GM19467 (cell line): ENCODE measurements around the gene CCSER1.
"Not testable (repeated sequence)": the region's sequence is repeated elsewhere in the genome, so short reads cannot be mapped to it uniquely, and the experiment has no call there.

Source experiments
- ATAC-seq: cut with Tn5 transposase; IDR thresholded peaks from one replicate; pipeline ENCODE4 v1.9.1; 2021; ENCODE audit warnings: mild to moderate bottlenecking, moderate library complexity; ENCODE audit not compliant: unreplicated experiment

The CCSER1 gene

DNA sequence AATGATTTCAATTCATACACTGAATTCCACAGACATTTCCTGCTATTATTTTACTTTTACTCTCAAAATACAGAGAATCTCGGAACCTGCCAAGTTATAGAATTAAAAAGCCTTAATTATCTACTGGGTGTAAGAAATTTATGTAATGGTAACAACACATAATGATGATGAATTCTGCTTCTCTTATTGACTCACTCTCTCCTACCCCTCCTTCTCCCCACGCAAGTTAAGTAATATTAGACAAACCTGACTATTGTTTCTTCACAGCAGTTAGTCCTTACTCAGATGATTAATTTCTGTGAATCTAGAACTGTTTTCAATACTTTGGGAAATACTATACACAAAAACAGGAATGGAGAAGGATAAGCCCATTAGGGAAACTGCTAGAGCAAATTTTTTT lies 762.0 kb downstream of the CCSER1 start:
- ATAC-seq, result no peak

DNA sequence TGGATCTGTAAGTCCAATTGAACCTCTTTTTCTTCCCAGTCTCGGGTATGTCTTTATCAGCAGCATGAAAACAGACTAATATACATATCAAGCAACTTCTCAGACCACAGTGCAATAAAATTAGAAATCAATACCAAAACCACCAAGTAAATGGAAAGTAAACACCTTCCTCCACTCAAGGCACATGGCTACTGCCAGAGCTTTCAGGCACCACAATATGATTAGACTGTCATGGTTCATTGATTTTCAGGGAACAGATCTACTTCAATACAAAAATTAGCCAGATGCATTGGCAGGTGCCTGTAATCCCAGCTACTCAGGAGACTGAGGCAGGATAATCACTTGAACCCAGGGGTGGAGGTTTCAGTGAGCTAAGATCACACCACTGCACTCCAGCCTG lies 776.2 kb downstream of the CCSER1 start:
- not testable (repeated sequence) for ATAC-seq

DNA sequence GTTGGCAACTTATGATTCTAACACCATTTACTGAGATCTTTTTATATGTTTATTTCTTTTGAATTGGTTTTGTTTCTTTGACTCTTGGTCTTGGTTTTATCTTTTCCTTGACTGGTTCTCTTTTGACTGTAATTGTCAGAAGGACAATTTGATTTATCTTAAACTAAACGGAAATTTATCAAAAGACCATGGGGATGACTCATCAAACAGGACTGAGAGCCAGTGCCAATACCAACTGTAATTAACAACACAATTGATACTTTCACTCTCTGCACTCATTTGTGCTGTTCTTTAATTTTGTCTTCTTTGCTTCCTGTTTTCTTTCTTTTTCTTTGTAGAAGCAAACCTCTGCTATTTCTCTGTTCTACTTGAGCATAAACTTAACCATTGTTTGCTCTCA lies 776.8 kb downstream of the CCSER1 start:
- ATAC-seq, result no peak

DNA sequence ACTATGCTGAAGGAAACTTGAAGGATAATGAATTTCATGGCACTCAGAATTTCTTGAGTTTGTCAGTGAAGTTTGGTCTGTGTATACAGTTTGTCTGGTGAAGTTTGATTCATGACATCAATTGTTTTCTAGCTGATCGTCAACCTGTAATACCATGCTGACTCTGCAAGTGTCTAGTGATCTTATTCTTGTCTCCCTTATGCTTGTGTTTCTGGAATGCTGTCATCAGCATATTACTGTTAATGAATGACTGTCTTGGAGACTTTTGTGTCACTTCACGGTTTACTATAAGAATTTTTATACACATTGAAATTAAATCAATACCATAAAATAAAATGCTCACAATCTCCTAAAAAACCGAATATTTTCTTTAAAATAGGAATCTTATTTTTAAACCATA lies 779.0 kb downstream of the CCSER1 start:
- no peak for ATAC-seq

DNA sequence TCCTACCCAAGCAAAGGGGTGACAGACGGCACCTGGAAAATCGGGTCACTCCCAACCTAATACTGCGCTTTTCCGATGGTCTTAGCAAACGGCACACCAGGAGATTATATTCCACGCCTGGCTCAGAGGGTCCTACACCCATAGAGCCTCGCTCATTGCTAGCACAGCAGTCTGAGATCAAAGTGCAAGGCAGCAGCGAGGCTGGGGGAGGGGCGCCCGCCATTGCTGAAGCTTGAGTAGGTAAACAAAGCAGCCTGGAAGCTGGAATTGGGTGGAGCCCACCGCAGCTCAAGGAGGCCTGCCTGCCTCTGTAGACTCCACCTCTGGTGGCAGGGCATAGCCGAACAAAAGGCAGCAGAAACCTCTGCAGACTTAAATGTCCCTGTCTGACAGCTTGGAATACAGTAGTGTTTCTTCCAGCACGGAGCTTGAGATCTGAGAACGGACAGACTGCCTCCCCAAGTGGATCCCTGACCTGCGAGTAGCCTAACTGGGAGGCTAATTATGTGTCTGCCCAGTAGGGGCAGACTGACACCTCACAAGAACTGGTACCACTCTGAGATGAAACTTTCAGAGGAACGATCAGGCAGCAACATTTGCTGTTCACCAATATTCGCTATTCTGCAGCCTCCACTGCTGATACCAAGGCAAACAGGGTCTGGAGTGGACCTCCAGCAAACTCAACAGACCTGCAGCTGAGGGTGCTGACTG lies 784.7 kb downstream of the CCSER1 start:
- ATAC-seq, result not testable (repeated sequence)

DNA sequence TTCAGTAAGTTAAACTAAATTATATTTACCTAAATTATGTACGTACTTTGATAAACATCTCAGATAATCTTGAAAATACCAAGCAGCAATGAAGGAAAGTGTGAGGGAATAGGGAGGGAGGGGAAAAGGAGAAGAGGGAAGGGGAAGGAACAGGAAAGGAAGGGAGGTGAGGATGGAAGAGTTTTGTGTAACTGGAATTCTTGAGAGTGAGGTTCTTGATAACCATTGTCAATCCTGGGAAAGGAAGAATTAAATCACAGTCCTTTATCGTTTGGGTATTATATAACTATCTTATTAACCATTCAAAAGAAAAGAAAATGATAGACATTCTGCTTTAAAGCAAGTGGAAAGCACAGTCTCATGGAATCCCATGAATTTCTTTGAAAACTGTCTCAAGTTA lies 795.0 kb downstream of the CCSER1 start:
- no peak for ATAC-seq

DNA sequence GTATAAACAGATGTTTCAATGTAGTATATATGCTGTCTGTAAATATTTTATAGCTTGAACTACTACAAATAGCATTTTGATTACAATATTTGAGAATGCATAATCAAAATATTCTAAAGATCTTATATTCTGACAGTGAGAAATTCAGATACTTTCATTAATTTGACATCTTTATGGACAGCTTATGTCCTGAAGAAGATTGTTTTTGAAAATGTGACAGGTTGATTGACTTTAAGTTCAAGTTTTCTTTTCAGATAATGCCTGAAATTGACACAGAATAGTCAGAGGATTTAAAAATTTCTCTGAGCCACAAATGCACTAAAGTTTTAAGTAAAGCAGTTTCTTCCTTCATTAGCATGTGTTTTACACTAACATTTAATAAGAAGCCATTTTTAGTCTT lies 799.8 kb downstream of the CCSER1 start:
- ATAC-seq, result no peak

DNA sequence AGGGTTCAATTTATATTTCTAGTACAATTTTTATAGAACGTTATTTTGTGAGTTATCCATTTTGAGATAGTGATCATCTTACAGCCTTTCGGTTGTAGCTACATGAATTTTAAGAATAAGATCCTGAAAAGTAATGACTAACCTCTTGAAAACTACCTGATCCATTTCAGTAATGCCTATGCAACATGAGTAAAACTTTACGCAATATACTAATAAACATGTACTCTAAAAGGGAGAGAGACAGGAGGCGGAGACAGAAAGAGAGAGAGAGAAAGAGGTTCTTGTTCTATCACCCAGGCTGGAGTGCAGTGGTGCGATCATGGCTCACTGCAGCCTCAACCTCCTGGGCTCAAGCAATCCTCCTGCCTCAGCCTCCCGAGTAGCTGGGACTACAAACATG lies 816.1 kb downstream of the CCSER1 start:
- ATAC-seq, result no peak

DNA sequence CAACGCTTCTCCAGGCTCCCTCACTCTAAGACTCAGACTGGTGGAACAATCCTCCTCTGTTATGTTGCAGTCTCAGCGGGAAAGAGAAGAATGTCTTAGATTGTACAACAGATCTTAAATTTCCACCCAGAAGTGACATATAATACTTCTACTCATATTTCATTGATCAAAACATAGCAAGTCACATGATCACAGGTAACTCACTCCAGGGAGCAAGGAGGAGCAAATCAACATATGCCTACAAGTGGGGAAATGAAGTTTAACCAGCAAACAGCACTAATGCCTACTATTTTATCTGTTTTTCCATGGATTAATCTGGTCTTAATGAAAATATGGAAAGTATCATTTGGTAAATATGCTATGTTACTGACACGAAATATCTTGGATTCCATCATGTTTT lies 819.8 kb downstream of the CCSER1 start:
- no peak for ATAC-seq

DNA sequence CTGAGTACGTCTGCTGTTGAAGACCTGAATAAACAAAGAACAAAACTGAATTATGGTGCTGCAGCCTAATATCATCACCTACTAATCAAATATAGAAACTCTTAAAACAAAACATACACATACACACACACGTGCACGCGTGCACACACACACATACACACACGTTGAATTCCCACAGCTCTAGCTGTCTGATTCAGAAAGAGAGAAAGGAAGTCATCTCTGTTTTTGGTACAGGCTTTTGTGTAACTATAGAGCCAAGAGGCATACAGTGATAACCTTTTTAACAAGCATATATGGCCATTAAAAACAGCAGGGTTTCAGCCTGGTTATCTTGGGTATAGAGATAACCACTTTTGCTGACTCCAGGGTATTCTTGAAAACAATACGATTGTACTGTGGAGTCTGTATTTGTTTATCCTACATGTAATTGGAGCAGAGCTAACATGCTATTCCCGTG lies 823.2 kb downstream of the CCSER1 start:
- ATAC-seq, result no peak

DNA sequence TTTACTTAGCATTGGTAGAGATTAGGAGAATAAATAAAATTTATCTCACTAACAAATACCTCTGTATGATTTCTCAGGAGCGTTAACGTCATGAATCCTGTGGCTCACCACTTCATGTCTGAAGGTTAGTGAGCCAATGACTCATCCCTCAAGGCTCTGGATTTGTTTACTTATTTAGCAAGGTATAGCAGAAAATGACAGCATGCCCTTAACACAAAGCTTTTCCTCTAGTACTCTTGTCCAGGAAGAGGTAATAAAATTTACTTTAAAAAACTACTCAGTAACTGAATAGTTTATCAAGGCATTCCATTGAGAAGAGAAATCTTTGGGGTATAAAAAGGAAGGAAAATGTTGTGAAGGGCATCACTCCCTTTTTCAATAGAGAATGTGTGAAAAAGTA lies 823.8 kb downstream of the CCSER1 start:
- no peak for ATAC-seq

DNA sequence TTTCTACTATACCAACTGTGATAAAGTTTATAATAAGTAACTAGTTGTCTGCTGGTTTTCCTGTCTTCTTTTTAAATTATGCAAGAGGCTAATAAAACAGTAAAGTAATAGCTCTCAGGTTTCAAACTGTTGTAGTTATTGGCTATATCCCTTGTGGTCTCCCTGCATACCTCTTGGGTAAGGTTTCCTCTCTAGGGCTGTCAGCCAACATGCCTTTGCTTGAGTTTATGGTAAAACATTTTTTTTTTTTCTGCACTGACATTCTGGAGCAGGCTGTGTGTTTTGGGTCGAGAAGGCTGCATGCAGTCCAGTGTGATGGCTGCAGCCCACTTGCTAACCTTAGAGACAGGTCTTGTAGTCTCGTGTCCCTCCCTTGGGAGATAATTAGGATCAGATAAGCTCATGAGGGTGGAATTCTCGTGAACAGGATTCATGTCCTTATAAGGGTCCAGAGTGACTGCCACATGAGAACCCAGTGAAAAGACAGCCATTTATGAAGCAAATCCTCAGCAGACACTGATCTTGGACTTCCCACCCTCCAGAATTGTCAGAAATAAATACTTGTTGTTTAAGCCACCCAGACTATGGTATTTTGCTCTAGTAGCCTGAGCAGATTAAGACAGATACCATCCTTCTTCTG lies 831.2 kb downstream of the CCSER1 start:
- no peak for ATAC-seq

DNA sequence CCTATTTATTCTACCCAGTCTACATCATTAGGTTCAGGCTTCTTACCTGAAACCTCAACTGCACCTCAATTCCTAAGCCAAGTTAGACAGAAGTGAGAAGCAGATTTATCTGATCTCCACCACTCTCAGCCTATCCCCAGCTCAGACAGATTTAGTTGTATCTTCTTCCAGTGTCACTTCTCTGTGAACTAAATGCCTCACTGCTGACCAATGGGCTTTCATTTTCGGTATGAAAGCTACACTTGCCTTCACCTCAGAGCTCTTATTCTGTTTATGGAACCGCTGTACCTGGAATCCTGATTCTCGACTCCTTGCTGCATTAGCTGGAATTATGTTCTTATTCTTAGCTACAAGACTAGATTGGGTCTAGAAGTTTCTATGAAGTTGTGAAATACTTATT lies 833.2 kb downstream of the CCSER1 start:
- no peak for ATAC-seq

DNA sequence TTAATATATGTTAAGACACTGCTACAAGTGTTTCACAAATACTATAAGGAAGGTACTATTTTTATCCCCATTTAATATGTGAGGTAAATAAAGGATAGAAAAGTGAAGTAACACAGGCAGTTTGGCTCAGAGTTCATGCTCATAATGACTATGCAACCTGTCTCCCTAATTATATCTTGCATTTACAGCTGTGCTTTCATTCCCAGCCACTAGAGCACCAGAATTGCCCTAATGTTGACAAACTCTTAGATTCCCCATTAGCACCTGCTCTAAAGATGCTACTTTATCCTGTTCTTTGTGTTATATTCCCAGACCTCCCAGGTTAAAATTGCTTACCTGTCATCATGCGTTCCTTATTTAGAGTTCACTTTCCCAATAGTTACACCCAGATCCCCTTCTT lies 833.6 kb downstream of the CCSER1 start:
- no peak for ATAC-seq

DNA sequence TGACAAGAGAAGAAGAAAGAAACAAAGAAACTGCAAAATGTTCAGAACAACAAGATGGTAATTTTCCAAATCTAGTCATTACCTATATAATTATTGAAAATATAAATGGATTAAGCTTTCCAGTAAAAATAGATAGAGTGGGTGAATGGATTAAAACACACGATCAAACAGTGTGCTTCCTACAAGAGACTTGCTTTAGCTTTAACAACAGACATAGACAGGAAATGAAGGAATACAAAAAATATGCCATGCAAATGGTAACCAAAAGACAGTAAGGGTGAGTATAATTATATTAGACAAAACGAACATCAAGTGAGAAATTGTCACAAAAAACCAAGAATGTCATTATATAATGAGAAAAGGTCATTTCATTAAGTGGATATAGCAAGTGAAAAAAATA lies 842.8 kb downstream of the CCSER1 start:
- ATAC-seq, result no peak

DNA sequence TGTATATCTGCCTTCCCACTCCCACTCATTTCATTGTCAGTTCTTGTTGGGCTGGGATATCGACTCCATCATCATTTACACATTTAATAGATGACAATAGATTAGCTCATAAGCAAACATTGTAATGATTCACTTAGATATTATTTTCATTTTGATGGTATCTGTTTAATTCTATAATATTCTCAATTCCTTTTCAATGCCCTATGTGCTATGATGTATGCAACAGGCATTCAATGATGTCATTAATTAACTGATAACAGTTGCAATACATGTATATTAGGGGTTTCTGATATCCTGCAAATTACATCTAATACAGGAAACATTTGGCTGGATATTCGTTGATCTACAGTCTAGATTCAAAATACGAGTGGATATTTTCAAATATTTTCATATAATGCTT lies 850.5 kb downstream of the CCSER1 start:
- no peak for ATAC-seq

DNA sequence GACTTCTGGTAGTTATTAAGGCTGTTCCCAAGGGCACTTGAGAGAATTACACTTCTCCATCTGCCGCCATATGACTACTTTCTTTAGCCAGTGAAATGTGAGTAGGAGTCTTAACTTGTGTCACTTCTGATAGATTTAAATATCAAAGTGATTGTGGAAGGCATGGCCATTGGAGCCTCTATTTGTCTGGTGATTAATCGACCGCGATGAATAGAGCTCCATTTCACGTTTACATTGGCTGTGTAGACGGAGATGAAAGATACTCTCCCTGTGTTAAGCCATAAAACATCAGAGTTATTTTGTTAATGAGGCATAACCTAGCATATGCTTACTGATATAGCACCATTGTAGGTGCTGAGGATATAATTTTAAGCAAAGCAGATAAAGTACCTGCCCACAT lies 852.4 kb downstream of the CCSER1 start:
- ATAC-seq, result no peak

DNA sequence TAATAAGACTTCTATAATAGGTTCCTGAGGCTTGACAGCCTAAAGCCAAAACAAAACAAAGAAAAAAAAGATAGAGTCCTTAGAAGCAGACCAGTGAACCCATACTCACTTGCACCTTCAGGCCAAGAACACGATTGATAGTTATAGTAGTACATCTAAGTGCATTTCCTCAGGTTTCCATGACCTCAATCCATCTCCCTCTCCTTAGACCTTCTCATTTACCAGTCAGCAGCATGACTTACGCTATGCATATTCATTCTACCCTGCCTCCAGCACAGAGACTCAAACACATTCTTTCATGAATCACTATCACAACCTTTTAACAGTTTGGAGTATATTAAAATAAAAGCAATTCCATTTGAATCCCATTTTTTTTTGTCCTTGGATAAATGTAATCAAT lies 855.6 kb downstream of the CCSER1 start:
- no peak for ATAC-seq

DNA sequence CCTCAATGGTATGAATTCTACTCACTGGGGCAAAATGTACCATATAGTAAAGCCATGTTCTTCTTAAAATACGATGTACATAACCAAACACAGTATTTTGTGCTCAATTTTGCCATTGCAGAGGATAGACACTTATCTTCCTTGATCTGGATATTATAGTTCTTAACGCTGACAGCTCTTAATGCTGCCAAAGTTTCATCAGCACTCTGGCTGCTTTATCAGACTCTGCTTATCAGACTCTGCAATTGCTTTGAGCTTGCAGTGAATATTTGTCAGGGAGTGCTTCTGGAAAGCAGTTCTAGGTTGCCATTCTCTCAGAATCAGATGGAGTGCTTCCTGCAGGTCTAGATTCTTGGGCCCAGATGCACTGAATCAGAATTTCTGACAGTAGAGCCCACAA lies 863.1 kb downstream of the CCSER1 start:
- ATAC-seq, result no peak

DNA sequence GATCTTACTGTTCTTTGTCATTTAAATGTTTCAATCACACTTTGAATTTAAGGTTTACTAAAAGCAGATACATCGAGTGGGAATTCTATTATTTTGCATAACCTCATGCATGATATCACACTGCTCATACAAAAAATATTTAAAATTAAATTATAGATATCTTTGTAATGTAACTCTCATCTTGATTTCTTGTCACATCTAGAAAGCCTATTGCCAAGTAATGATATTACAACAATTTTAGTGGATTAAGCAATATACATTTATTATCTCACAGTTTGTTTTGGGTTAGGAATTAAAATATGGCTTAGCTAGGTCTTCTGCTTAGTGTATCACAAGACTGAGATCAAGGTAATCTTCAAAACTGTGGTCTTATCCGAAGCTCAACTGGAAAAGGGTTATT lies 865.0 kb downstream of the CCSER1 start:
- ATAC-seq, result no peak

DNA sequence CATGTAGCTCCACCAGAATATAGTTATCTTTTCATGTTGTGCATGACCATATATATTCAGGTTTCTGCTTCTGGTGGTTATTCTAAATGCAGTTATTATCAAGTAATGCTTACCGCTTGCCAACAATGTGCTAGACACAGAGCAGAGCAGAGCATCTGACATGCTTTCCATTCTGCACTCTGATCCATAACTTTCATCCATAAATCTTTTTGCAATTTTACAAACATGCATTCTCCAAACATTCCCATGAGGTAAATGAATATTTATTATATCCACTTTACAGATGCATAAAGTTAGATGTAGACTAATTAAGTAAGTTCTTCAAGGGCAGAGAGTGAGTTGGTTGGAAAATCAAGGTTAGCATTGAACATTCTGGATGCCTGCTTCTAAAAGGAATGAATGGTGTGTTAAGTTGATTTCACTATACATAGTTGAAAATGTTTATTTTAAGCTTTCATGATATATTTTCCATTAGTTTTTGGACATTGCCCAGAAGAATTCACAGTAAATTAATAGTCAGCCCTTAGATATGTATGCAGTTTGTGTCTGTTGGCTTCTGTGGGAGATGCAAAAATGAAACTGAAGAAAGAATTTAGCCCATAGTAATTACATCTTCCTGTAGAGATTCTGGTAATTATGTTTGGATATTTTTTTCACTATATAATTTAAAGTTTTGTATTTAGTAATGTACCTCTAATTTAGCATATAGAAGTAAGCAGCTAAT lies 867.8 kb downstream of the CCSER1 start:
- ATAC-seq, result no peak

DNA sequence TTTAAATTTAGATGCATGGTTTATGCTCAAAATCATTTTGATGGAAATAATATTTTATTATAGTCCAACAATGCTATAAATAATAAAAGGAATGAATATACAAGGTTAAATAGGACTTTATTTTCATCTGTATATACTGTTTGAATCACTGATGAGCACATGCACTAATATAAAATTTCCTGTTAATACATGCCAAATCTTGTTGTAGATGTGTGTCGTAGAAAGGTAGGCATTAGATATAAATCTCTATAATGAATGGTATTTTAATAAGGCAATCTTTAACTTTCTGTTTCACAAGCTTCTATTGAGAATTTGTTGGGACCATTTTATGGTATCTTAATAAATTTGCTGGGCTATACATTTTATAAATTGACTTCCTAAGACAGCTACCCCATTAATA lies 868.8 kb downstream of the CCSER1 start:
- ATAC-seq, result no peak
